Ovary (tissue), 10 donors: Measurements from ENCODE around the gene ANKRD18A. TPM values are rescaled to one million over a fixed set of nuclear protein-coding genes. Genes with fewer than 3 reads are reported as not detected.

Experiments used
- DNase-seq, 5 donors: peaks; one replicate each; pipeline ENCODE4 v3.0.0-alpha.2; 2019 to 2020
- H3K27ac ChIP-seq, 2 donors: fragments of 200-600 bp; one replicate each; pipeline versions ENCODE4 v1.5.1 to v1.8.0; 2019 to 2022
- H3K27me3 ChIP-seq: fragments of 200-600 bp; one replicate; pipeline ENCODE4 v1.8.0; 2022
- H3K36me3 ChIP-seq: fragments of 200-600 bp; sonication (generic); one replicate; pipeline ENCODE4 v1.5.1; 2019
- H3K4me1 ChIP-seq: one replicate; pipeline ENCODE4 v1.8.1; 2013; ENCODE audit warnings: mild to moderate bottlenecking, moderate library complexity; ENCODE audit not compliant: insufficient read depth
- H3K4me3 ChIP-seq: fragments of 200-600 bp; sonication (generic); one replicate; pipeline ENCODE4 v1.5.1; 2017
- H3K9me3 ChIP-seq, 2 donors: fragments of 200-600 bp in 1 of 2; sonication (generic) in 1 of 2; one replicate each; pipeline versions ENCODE4 v1.5.1 to v1.8.1; 2013 to 2019; ENCODE audit warnings: mild to moderate bottlenecking in 1 of 2, moderate library complexity in 1 of 2
- EP300 ChIP-seq: sonication (generic); formaldehyde crosslinking; IDR thresholded peaks from one replicate; pipeline ENCODE4 v1.6.1; 2017; ENCODE audit warnings: antibody characterized with exemption
- POLR2A ChIP-seq: fragments of 450-650 bp; IDR thresholded peaks from one replicate; pipeline ENCODE4 v1.6.1; 2017; ENCODE audit warnings: antibody characterized with exemption, mild to moderate bottlenecking, moderate library complexity
- WGBS, 3 donors: extraction: QIAGEN DNeasy Blood & Tissue Kit in 1 of 3; methylation state at CpG; one replicate each; pipeline versions ENCODE4 v1.1.5 to v1.1.7; 2013 to 2017; 5-methylcytosine and 5-hydroxymethylcytosine counted together
- intact Hi-C, 4 donors: fragments of 100-400 bp; cut with DNase I; formaldehyde crosslinking; loops; one replicate each; pipeline versions ENCODE4 v1.11.0 to v1.15.1; 2022 to 2023
- long read RNA-seq, 3 donors: library from polyadenylated mRNA in 2 of 3; unstranded in 2 of 3; transcript quantifications; one replicate each; pipeline ENCODE4 v2.0.0 and lab custom pipeline, GENCODE V29; 2021 to 2026
- polyA plus RNA-seq, 2 donors: library from polyadenylated mRNA; stranded (reverse); fragments of 200-250 nt in 1 of 2; fragments of 350-450 nt in 1 of 2; fragmentation: Illumina TruSeq in 1 of 2; extraction: RNeasy Lipid Tissue Mini Kit (QIAGEN cat#74804) in 1 of 2; gene quantifications; one replicate each; pipeline ENCODE4 v1.2.3, GENCODE V29; 2013 to 2014
- total RNA-seq, 7 donors: library from RNA; depleted of rRNA in 2 of 7; stranded (reverse); fragments of >200 nt in 2 of 7; fragmentation: NEBNext Ultra II Directional in 3 of 7; extraction: Animal tissue kit (Norgen Biotek cat#: 25700) in 3 of 7; gene quantifications; one replicate each; pipeline versions ENCODE4 v1.1.0 to v1.2.4, GENCODE V29; 2016 to 2023
- TF ChIP-seq, protein P1 (sequence below), 3 donors: fragments of 450-650 bp in 2 of 3; fragments of 200-600 bp in 1 of 3; IDR thresholded peaks; one replicate each; pipeline versions ENCODE4 v1.5.1 to v1.8.0; 2016 to 2022; ENCODE audit warnings: antibody characterized with exemption in 3 of 3, mild to moderate bottlenecking in 1 of 3
- donor health status: DM: no; HTN: no; CAD: no; lungs with moderate emphysema.
- donor health status: DM: no; HTN: no; CAD: no.
- donor health status: Bipolar disorder and iron deficiency.
- donor health status: DM: yes; HTN: yes; CAD: no.
- donor health status: DM: no; HTN: no; CAD: no.
- donor health status: DM: yes; HTN: yes; CAD: no.

The ANKRD18A gene
- 1 to 10 TPM in 3 of 7 donors, under 1 TPM in 3, not detected in 1; 0.12 to 2.3 (median 0.89) TPM for total RNA-seq
- under 1 TPM; 0.06 to 0.23 TPM for polyA plus RNA-seq
- long read RNA-seq, donor 1, result 0 reads
- long read RNA-seq, donor 2, result 0 reads
- long read RNA-seq, donor 3, result 0 reads

DNA sequence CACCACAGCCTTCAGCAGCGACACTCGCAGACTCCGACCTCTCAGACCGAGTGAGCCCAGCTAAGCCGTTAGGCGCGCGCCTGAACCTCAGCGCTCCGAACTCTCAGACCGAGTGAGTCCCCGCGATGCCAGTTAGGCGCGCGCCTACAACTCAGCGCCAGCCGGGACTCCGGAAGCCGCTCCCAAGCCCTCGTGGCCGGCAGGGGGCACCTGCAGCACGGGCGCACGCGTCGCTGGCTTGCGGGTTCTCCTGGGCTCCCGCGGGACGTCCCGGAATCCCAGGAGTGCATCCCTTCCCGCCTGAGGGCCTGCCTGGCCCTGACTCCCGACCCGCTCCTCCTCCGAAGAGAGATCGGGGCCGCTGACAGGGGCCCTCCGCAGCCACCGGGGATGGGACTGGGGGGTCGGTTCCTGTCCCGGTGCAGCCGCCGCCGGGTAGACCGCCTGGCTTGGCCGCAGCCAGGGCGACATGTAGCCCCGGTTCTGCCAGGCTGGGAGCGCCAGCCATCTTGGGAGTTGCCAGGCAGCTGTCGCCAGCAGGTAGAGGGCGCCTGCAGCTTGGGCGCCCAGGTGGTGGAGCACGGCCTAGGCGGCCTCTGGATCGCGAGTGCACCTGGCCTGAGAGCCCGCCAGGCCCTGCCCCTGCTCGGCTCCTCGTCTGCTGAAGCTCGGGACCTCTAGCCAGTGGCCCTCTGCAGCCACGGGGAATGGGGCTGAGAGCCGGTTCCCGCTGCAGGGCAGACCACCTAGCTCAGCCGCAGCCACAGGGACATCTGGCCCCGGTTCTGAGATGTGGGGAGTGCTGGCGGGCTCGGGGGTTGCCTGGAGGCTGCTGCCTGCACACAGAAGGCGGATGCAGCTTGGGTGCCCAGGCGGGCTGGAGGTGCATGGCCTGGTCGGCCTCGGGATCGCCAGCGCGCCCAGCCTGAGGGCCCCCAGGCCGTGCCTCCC lies at the start of gene ANKRD18A:
Gene ANKRD18A (minus strand): TSS at position 114 of the 951 bp plus-strand sequence. CDS start 311 bp downstream, outside the sequence.
- DNase-seq, result peak in 4 of 5 donors; percentile 22 to 65 (median 40)

DNA sequence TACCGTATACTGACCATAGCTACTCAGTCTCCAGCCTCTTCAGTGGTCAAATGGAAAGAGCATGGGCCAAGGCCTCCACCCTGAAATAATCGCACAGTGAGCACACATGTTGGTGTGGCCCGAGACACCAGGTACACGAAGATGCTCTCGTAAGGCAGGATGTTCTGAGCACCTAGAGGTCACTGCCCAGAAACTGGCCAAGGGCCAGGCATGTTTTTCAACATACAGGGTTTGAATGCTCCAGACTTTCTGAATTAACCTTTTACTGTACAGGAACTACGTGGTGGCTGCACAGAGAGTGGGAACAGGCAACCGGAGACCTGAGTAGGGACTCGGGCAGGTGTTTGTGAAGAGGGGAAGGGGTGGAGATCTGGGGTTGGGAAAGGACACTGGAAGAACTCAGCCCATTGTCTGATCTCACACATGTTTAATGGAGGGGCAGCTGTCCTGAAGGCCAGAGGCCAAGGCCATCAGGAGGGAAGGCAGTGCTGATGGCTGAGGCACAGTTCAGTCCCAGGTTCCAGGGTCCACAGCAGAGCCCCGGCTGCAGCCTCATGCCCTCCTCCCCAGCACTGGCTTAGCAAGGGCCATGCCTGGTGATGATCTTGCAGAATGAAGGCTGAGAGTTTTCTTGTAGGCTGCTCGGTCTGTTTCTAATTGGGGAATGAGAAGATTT lies 48.5 kb upstream of the ANKRD18A start:
- Histone ChIP-seq H3K4me1 (peaks cover 4% of the 10 kb centered on the region), H3K27ac (no peak overlapping the region), H3K36me3 (no peaks in the 10 kb centered on the region), H3K9me3 (no peaks in the 10 kb centered on the region), H3K27me3 (no peaks in the 10 kb centered on the region), H3K4me3 (no peak overlapping the region)
- intact Hi-C loops, result no loop called here
- TF ChIP-seq EP300 (no peak), POLR2A (no peak)
- TF ChIP-seq, protein P1, sequence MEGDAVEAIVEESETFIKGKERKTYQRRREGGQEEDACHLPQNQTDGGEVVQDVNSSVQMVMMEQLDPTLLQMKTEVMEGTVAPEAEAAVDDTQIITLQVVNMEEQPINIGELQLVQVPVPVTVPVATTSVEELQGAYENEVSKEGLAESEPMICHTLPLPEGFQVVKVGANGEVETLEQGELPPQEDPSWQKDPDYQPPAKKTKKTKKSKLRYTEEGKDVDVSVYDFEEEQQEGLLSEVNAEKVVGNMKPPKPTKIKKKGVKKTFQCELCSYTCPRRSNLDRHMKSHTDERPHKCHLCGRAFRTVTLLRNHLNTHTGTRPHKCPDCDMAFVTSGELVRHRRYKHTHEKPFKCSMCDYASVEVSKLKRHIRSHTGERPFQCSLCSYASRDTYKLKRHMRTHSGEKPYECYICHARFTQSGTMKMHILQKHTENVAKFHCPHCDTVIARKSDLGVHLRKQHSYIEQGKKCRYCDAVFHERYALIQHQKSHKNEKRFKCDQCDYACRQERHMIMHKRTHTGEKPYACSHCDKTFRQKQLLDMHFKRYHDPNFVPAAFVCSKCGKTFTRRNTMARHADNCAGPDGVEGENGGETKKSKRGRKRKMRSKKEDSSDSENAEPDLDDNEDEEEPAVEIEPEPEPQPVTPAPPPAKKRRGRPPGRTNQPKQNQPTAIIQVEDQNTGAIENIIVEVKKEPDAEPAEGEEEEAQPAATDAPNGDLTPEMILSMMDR (IDR thresholded peaks at IDR 0.05), result no peak
- WGBS, 3 donors, result 84 to 90% (median 89%) methylated on average over 10 of the region's 10 CpGs
- no peak for DNase-seq

More for the DNA sequence above, at the start of gene ANKRD18A:
- peaks cover 3% of the 10 kb centered on the region for H3K27me3 ChIP-seq
- intact Hi-C loops, result no loop called here
- no peaks in the 10 kb centered on the region for H3K36me3 ChIP-seq
- peaks cover 7% of the 10 kb centered on the region for H3K4me1 ChIP-seq
- H3K27ac ChIP-seq, result no peak within 1 kb of the TSS
- 1 to 2% (median 1%) methylated on average over 60 to 76 of the region's 76 CpGs for whole genome bisulfite sequencing, 3 donors
- no peaks in the 10 kb centered on the region for H3K9me3 ChIP-seq
- TF ChIP-seq EP300 (no peak), POLR2A (no peak)
- TF ChIP-seq, protein P1 (IDR thresholded peaks at IDR 0.05), result peak in 1 of 3 donors; percentile 11
- H3K4me3 ChIP-seq, result peak within 1 kb of the TSS; percentile 24

DNA sequence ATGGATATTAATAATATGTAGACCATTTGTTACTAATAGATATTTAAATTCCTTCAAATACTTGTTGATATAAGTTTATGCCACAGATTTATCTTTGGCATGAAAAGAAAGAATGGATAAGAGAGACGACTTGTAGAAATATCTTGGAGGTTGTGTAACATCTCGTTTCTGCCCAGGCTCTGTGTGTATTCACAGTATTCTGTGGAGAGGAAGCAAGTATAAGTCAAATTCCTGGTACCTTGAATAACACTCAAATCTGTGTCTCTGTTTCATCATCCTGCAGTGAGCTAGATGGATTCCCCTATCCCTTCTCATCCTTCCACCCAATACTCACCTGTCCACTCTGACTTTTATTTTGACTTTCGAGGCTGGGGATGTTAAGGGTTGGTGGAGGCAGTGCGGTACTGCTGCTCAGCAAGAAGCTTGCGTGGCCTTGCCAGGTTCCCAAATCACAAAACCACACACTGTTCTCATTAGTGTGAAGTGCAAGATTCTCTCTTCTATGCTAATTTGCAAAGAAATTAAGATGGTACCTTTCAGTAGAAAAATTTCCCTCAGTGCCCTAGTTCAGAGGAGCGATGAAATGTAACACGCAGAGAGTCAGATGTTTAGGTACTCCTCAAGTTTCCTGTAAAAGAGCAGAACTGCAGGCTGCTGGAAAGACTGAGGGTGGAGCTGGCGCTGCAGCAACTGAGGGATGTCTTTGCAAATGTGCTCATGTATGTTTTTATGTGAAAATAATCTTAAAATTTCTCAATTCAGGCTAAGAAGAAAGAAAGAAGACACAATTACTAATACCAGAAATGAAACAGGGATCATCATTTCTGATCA lies 42.6 kb upstream of the ANKRD18A start:
- H3K9me3 ChIP-seq, result no peaks in the 10 kb centered on the region
- intact Hi-C loops, result no loop called here
- WGBS, 3 donors, result 38 to 49% (median 48%) methylated on average over 8 of the region's 8 CpGs
- H3K27me3 ChIP-seq, result no peaks in the 10 kb centered on the region
- no peak for DNase-seq
- no peaks in the 10 kb centered on the region for H3K4me1 ChIP-seq
- no peak for TF ChIP-seq EP300
- TF ChIP-seq, protein P1 (IDR thresholded peaks at IDR 0.05), result no peak
- TF ChIP-seq POLR2A, result no peak
- H3K36me3 ChIP-seq, result no peaks in the 10 kb centered on the region
- no peak overlapping the region for H3K4me3 ChIP-seq
- no peak overlapping the region for H3K27ac ChIP-seq

DNA sequence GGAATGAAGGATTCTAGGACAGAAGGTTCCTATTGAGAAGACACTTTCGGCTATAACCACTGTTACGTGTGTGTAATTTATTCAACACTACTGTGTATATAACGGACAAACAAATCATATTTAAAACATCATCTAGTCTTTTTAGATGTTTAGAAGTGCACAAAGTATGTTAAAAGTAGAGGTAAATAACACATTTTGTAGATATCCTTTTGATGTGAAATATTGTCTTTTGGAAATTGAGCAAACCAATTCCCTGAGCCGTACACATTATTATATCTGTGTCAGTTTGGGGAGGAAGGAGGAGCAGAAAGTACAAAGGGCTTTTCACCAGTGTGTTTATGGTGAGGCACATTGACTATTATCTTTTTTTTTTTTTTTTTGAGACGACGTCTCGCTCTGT lies 39.1 kb upstream of the ANKRD18A start:
- DNase-seq, result no peak
- Histone ChIP-seq H3K4me1 (no peaks in the 10 kb centered on the region), H3K36me3 (no peaks in the 10 kb centered on the region), H3K4me3 (no peak overlapping the region), H3K9me3 (no peaks in the 10 kb centered on the region), H3K27me3 (no peaks in the 10 kb centered on the region), H3K27ac (no peak overlapping the region)
- TF ChIP-seq EP300 (no peak), POLR2A (no peak)
- TF ChIP-seq, protein P1 (IDR thresholded peaks at IDR 0.05), result no peak
- 87 to 91% (median 88%) methylated on average over 7 of the region's 7 CpGs for WGBS, 3 donors
- intact Hi-C loops, result loop anchor here in 1 of 4 donors (10.0 kb wide), 1 partner anchor 55 kb away; no protein-coding TSS in a partner anchor
